ENCODE measurements around the gene CTTNBP2NL.

DNA sequence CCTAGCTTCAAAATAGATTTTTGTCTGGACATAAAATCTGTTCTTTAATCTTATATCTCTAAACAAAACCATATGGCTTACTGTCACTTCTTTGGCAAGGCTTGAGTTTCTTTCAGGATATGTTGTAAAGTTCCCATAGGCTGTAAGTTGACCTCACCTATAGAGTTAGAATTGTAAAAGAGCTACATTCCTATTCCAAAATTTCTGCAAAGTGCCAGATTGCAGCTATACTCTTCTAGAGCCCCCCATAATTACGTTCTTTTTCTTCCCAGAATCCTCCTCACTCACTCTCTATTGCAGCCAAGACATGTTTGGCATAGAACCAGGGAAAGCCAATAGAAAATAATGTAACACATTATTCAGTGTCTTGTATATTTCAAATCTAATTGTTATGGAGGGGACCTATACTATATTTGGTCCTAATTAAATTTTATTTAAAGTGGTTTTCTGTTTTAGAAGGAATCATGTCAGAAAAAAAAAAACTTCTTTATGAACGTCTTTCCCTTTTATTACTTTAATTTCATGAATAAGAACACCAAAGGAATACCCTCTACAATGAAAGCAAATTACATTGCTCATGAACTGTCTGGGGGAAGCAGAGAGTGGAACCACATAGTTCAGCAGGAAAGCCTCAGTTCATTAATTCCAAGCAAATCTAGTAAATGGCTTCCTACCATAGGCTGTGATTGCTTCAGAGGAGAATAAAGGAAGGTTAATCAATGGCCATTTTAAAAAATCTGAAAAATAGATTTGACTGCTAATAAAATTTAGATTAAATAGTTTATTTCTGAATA, 22.3 kb downstream of the CTTNBP2NL start:
- TF ChIP-seq, protein P1, sequence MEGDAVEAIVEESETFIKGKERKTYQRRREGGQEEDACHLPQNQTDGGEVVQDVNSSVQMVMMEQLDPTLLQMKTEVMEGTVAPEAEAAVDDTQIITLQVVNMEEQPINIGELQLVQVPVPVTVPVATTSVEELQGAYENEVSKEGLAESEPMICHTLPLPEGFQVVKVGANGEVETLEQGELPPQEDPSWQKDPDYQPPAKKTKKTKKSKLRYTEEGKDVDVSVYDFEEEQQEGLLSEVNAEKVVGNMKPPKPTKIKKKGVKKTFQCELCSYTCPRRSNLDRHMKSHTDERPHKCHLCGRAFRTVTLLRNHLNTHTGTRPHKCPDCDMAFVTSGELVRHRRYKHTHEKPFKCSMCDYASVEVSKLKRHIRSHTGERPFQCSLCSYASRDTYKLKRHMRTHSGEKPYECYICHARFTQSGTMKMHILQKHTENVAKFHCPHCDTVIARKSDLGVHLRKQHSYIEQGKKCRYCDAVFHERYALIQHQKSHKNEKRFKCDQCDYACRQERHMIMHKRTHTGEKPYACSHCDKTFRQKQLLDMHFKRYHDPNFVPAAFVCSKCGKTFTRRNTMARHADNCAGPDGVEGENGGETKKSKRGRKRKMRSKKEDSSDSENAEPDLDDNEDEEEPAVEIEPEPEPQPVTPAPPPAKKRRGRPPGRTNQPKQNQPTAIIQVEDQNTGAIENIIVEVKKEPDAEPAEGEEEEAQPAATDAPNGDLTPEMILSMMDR (IDR thresholded peaks at IDR 0.05), result no peak
- TF ChIP-seq POLR2A (IDR thresholded peaks at IDR 0.05), result no peak

All from right lobe of liver (tissue), 4 donors.